NCI-H345 (cell line): ENCODE results near the gene NCOA4.
"Not testable (repeated sequence)": the region's sequence is repeated elsewhere in the genome, so short reads cannot be mapped to it uniquely, and the experiment has no call there.

Experiments used
- DNase-seq: peaks from one replicate; lab custom pipeline; 2025; lab: John Stamatoyannopoulos, UW

The NCOA4 gene

GRCh38 chr10:46019569-46020343 is 10.7 kb downstream of the NCOA4 start:
- no peak for DNase-seq

- no peak for DNase-seq
Measured at GRCh38 chr10:46019177-46019528, 11.3 kb downstream of the NCOA4 start.

GRCh38 chr10:46018453-46019176 is 11.8 kb downstream of the NCOA4 start:
- no peak for DNase-seq

- no peak for DNase-seq
Measured at GRCh38 chr10:46017733-46018132, 12.7 kb downstream of the NCOA4 start.

GRCh38 chr10:46016811-46017210 is 13.6 kb downstream of the NCOA4 start:
- no peak for DNase-seq

DNA sequence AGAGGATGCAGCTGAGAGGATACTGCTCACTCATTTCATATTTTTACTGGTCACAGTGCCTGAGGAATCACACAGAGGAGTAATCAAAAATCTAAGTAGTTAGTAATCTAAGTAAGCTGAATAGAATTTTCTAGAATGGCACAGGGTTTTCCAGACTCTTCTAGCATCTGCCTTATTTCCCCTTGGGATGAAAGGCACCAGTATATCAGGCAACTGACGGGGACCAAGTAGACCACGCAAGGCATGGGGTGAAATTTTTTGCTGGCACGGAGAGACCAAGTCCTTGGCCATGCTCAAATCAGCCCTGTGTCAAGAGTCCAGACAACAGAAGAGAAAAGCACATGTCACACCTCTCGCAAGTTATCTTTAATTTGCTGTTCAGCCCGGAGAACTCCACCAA is 14.2 kb downstream of the NCOA4 start:
- no peak for DNase-seq

DNA sequence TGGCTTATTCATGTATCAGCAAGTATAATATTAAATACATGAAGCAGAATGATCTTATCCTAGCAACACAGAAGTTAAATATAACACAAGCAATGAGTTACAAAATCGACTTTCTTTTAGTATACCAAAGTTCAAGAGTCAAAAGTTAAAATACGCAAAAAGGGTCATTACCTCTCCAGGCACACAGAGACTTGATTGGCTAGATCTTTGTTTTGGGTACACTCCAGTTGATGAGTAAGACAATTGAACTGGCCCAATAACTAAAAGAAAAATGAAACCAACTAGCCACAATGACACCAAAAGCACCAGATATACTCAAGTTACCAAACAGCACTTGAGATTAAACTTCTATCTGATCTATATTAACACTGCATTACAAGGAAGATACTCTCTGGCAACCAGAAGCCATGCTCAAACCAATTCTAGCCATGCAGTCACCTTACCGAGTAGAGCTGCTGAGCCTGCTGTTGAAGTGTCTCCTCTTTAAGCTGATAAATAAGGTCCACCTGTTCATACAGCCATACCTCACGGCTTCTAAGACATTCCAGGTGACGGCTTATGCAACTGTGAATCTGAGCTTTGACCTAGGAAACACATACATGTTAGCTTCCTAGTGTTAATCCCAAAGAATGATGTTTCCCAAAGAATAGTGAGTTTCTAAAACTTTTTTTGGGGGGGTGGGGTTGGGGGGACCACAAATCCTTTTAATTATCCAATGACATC is 15.6 kb downstream of the NCOA4 start:
- DNase-seq: no peak

DNA sequence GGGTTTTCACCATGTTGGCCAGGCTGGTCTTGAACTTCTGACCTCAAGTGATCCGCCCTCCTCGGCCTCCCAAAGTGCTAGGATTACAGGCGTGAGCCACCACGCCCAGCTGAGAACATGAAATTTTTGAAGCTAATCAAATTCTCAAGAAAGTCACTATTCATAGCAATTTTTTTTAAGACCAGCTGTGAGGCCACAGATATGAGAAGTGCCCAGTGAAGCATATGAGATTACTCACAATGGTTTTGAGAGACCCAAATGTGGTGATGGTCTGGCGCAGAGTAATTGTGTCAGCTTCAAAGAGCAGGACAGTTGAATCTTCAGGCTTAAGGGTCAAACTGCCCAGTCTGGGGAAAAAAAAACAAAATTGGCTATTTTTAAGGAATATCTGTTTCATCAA is 16.2 kb downstream of the NCOA4 start:
- DNase-seq: no peak

DNA sequence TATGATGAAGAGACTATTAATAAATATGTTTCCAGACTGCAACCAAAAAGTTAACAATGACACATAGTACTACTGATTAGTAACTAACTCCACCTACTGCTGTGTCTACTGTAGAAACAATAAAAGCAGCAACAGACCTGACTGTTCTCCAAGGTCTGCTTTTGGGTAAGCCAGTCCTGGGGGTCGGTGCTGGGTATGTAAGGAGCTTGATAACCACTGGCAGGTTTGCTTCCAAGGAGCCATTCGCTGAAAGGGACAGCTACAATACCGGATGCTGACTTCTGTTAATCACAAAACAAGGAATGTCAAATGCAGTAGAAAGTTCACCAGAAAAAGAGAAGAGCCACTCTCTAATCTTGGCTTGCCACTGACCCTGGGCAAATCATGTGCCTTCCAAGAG is 17.7 kb downstream of the NCOA4 start:
- no peak for DNase-seq

DNA sequence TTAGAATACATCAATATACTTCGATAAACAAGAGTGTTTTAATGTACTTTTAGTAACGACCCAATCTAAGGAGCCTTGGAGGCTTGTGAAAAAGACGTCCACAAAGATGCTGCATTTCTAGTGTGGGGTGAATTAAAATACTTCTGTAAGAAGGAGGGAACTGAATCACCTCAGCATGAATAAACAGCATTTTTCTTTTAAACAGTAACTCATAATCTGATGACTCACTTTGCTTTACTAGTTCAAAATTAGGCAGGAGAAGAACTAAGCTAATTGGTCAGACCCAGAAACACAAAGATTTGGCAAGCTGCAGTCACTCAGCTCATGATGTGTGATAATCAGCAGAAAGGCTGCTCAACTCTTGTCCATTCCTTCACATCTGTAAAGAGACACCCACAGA is 24.2 kb downstream of the NCOA4 start:
- DNase-seq: no peak

GRCh38 chr10:46005383-46005782 is 25.0 kb downstream of the NCOA4 start:
- no peak for DNase-seq

- no peak for DNase-seq
Measured at GRCh38 chr10:46004963-46005362, 25.5 kb downstream of the NCOA4 start.

DNA sequence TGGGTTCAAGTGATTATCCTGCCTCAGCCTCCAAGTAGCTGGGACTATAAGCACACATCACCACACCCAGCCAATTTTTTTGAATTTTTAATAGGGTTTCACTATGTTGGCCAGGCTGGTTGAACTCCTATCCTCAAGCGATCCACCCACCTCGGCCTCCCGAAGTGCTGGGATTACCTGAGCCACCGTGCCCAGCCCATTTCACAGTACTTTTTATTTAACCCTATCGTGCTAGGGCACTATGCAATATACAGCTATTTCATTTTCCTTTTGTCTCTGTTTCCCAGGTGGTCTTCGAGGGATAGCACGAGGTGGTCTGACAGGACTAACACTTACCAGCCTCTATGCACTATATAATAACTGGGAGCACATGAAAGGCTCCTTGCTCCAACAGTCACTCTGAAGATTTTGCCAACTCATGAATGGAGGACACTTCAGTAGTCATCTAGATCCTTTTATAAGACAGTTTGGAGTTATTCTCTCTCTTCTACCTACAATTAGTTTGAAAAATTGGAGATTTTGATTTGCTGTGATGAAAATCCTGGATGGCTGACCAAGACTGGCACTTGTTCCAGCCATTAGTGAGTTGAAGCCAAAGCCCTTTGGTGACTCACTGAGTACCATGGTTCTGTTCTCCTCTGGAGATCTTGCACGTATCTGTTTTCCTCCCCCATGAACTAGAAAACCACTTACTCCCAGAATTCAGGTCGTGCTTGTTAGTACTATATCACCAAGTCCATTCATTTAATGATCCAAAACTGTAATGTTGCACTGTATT is 27.3 kb downstream of the NCOA4 start:
- DNase-seq: no peak

DNA sequence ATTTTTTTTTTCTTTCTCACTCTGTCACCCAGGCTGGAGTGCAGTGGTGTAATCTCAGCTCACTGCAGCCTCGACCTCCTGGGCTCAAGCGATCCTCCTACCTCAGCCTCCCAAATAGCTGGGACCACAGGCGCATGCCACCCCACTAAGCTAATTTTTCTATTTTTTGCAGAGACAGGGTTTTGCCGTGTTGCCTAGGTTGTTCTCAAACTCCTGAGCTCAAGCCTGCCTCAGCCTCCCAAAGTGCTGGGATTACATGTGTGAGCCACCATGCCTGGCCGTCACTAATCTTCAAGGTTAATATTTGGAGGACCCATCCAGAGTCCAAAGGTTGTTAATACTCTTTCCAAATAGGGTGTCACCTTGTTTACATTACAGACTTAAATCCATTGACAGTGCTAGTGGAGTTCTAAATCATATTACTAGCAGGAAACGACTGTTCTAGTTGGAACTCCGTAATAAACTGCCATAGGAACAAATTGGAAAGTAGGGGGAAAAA is 28.2 kb downstream of the NCOA4 start:
- DNase-seq: not testable (repeated sequence)

DNA sequence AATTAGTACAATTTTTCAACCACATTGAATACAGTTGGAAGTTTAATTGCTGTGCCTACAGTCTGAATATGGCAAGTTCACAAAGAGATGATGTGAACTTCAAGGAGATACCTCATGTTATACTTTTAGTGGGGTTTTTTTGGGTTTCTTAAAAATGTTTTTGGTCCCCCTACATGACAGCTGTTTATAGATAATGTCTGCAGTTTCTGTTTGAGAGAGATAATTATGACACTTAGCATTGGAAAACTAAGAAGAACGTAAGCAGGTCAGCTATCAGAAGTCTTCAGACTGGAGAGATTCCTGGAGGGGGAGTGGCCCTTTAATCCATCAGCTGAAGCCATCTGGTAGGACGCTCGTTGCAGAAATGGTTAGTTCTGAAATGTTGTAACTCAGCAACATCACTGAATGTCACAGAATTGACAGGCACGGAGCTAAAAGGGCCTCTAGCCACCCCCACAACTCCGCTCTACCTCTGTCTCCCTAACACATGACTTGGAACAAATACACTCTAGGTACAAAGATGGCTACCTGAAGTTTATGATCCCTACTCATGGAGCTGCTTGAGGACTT is 29.2 kb downstream of the NCOA4 start:
- no peak for DNase-seq

- DNase-seq: no peak
Measured at GRCh38 chr10:46000538-46000937, 29.9 kb downstream of the NCOA4 start.

GRCh38 chr10:45999955-46000354 is 30.5 kb downstream of the NCOA4 start:
- not testable (repeated sequence) for DNase-seq

DNA sequence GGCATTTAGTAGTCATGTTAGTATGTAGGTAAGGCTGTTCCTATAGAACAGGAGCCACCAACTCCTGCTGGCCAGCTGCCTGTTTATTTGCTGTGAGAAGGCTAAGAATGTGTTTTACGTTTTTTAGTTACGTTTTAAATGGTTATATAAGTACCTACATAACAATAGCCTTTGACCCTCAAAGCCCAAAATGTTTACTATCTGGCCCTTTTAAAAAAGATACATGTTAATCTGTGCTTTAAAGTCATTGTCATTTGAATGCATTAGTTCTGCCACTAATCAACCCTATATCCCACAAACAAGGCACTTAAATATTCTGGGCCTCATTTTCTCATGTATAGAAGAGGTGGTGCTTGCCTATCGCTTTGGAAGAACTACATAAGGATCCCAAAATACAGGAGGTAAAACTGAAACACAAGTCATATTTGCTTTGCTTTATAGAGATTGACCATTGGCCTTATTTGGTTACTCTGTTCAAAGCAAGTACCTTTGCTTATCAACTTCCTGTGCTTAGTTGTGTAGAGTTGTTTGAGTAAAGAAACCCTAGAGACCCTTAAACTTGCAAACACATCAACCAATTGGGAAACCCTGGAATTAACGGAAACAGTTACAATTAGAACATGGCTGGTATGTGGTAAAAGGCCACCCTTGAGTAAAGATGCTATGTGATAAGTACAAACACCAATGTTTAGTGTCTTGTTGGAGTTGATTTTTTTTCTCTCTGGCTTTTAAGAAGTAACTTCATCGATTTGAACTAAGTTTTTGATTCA is 32.2 kb downstream of the NCOA4 start:
- DNase-seq: no peak

GRCh38 chr10:45997557-45997956 is 32.9 kb downstream of the NCOA4 start:
- no peak for DNase-seq

GRCh38 chr10:45985590-45985989 is 44.8 kb downstream of the NCOA4 start:
- DNase-seq: not testable (repeated sequence)

DNA sequence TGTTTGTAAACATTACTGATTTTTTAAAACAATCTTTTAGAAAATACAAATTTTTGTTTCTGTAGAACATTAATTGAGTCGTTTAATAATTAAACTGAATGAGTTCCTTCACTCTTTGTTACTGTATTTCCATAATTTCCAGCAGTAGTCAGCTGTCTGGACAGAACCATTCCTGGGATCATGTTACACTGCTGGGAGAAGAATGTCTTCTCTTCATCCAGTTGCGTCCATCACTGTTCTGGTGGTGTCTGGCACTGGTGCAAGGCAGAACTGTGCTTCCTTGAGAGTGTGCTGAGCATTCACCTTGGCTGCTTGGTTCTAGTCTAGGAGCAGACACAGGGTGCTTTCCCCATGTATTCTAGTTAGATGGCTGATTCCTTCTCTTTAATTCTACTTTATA is 46.0 kb downstream of the NCOA4 start:
- not testable (repeated sequence) for DNase-seq
